GM12864 (cell line): ENCODE results near the gene TSKS.

ENCODE experiments used
- DNase-seq: peaks from one replicate; pipeline ENCODE4 v3.0.0-alpha.2; 2011; ENCODE audit warnings: low read depth
- H3K4me3 ChIP-seq: 2 replicates; pipeline ENCODE4 v1.5.1; 2011; ENCODE audit warnings: mild to moderate bottlenecking, low read depth, low read length, control low read depth
- CTCF ChIP-seq: IDR thresholded peaks from 2 replicates; pipeline ENCODE4 v1.5.1; 2011; ENCODE audit warnings: low read depth, mild to moderate bottlenecking, moderate library complexity, low read length, control low read depth, inconsistent platforms; ENCODE audit errors: missing control alignments

TSKS gene

GRCh38 chr19:49761249-49761624 lies 1.9 kb downstream of the TSKS start:
- TF ChIP-seq CTCF: no peak
- H3K4me3 ChIP-seq: no peak overlapping the region
- no peak for DNase-seq

GRCh38 chr19:49758292-49758691 lies 4.8 kb downstream of the TSKS start:
- TF ChIP-seq CTCF: no peak
- H3K4me3 ChIP-seq: no peak overlapping the region
- DNase-seq: no peak

GRCh38 chr19:49755956-49756355 lies 7.2 kb downstream of the TSKS start:
- no peak overlapping the region for H3K4me3 ChIP-seq
- TF ChIP-seq CTCF: no peak
- DNase-seq: no peak

GRCh38 chr19:49752701-49753100 lies 10.4 kb downstream of the TSKS start:
- no peak for TF ChIP-seq CTCF
- H3K4me3 ChIP-seq: no peak overlapping the region
- no peak for DNase-seq

- no peak for TF ChIP-seq CTCF
- no peak overlapping the region for H3K4me3 ChIP-seq
- no peak for DNase-seq
These were observed 13.3 kb downstream of the TSKS start for GRCh38 chr19:49749771-49750170.

GRCh38 chr19:49749055-49749716 lies 13.9 kb downstream of the TSKS start:
- DNase-seq: no peak
- H3K4me3 ChIP-seq: no peak overlapping the region
- TF ChIP-seq CTCF: no peak

GRCh38 chr19:49746206-49746958 lies 16.7 kb downstream of the TSKS start:
- H3K4me3 ChIP-seq: no peak overlapping the region
- DNase-seq: no peak
- no peak for TF ChIP-seq CTCF
